Measurements from ENCODE around the gene ISOC2. TPM values are rescaled to one million over a fixed set of nuclear protein-coding genes. Genes with fewer than 3 reads are reported as not detected.
"Not testable (repeated sequence)": the region's sequence is repeated elsewhere in the genome, so short reads cannot be mapped to it uniquely, and the experiment has no call there.

The ISOC2 gene, protein sequence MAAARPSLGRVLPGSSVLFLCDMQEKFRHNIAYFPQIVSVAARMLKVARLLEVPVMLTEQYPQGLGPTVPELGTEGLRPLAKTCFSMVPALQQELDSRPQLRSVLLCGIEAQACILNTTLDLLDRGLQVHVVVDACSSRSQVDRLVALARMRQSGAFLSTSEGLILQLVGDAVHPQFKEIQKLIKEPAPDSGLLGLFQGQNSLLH
- total RNA-seq = 10 to 100 TPM; 28.2 to 35.7 TPM

DNA sequence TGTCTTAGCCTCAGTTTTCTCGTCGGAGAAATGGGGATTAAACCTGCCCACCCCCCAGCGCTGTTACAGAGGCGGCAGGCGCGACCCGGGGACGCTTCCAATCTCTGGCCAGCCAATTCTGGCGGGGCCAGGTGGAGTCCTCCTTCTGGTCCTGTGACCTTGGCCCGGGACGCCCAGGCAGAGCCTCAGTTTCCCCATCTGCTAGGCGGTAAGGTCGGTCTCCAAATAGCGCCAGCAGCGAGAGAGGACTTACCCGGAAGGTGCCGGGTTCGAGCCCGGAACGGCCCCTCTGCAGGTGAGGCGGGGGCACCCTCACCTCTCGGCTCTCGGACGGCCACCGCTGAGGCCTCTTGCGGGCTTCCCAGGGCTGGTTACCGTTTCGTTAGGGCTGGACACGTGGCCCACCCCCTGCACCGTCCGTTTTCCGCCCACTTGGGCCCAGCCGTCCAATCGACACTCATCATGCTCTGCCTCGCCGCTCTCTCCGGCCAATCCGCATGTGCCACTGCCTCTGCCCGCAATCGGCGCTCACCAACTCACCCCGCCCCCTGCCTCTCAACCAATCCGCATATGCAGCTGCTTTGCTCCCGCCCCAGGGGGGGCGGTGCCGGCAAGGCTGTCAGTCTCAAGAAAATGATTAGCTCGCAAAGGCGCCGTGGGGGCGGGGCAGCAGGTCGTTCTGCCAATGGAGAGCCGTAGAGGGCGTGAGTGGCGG lies at the start of gene ISOC2:
TSS of gene ISOC2 (minus strand) at position 384 of the 715 bp plus-strand sequence. CDS start 5,156 bp downstream, outside the sequence.
- Mint-ChIP-seq H3K36me3 (no peaks in the 10 kb centered on the region), H3K4me1 (peaks cover 19% of the 10 kb centered on the region), H3K4me3 (peak within 1 kb of the TSS; percentile 81), H3K9me3 (ENCODE audit: low read depth) (no peaks in the 10 kb centered on the region), H3K27me3 (peaks cover 2% of the 10 kb centered on the region), H3K27ac (peak within 1 kb of the TSS; percentile 85)
- DNase-seq (peak; percentile 100), ATAC-seq (peak; percentile 96)
- CTCF ChIA-PET = interaction anchor here (0.6 to 6.3 kb wide), 13 partner anchors 15 to 320 kb away, joined by 3 to 41 read pairs (median 4); partner anchors contain the start of genes ZNF628 and ZNF865

DNA sequence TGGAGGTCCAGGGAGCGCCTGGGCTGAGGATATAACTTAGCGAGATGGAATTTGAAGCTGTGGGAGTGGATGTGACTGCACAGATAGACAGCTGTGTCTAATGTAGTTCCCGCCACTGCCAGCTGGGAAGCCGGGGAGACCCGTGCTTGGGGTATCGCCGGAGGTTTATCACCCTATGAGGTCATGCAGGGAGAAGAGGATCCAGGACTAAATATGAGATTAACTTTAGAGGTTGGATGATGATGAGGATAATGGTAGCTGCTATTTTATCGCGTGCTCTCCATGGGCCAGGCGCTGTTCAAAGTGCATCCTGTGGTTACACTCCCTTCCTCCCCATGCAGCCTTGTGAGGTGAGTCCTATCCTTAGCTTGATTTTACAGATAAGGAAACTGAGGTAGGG lies 46.7 kb upstream of the ISOC2 start:
- peaks cover 3% of the 10 kb centered on the region for H3K36me3 Mint-ChIP-seq
- H3K4me3 Mint-ChIP-seq = no peak overlapping the region
- H3K27ac Mint-ChIP-seq = no peak overlapping the region
- CTCF ChIA-PET = interaction anchor here (0.7 to 2.6 kb wide), 7 partner anchors 9 to 348 kb away, joined by 3 to 9 read pairs (median 6); partner anchors contain the start of gene ZNF865
- ATAC-seq (no peak), DNase-seq (no peak)
- H3K4me1 Mint-ChIP-seq = peaks cover 10% of the 10 kb centered on the region
- peaks cover 17% of the 10 kb centered on the region for H3K27me3 Mint-ChIP-seq
- peaks cover 2% of the 10 kb centered on the region for H3K9me3 Mint-ChIP-seq (ENCODE audit: low read depth)

DNA sequence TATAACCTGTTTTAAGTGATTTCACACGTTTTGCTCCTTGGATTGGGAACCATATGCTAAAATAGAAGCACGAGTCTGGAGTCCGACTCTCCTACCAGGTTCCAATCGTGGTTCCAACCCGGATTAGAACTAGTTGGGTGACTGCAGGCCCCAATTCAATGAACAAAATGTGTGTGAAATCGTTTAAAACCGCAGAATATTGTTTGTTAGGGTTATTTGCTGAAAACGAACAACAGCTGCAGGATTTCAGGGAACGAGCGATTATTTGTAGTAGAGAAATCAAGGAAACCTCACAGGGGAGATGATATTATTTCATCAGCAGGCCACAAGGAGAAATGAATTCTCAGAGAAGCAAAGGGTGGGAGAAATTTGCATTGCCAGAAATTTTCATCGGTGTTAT lies 43.5 kb upstream of the ISOC2 start:
- CTCF ChIA-PET = interaction anchor here (0.7 to 3.6 kb wide), 25 partner anchors 9 to 365 kb away, joined by 3 to 76 read pairs (median 13); partner anchors contain the start of genes FIZ1, HSPBP1, ISOC2 and NAT14
- Mint-ChIP-seq H3K4me3 (no peak overlapping the region), H3K9me3 (ENCODE audit: low read depth) (peaks cover 7% of the 10 kb centered on the region), H3K4me1 (peaks cover 23% of the 10 kb centered on the region), H3K27ac (no peak overlapping the region), H3K27me3 (peaks cover 6% of the 10 kb centered on the region), H3K36me3 (peaks cover 10% of the 10 kb centered on the region)
- no peak for DNase-seq
- ATAC-seq = no peak

DNA sequence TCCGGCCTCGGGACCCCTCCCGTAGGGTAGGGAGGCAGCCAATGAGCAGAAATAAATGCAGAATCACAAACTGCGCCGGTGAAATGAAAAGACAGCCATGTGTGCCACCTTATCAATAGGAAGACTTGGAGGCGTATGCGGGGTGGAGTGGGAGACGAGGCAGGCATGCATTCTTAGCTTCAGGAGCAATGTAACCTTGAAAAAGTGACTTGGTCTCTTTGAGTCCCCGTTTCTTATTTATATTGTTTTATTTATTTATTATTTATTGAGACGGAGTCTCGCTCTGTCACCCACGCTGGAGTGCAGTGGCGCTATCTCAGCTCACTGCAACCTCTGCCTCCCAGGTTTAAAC lies 42.8 kb upstream of the ISOC2 start:
- ATAC-seq = no peak
- CTCF ChIA-PET = interaction anchor here (0.6 to 3.6 kb wide), 73 partner anchors 10 to 831 kb away, joined by 3 to 76 read pairs (median 5); partner anchors contain the start of genes FIZ1, HSPBP1, ISOC2 and KMT5C
- no peak for DNase-seq
- Mint-ChIP-seq H3K9me3 (ENCODE audit: low read depth) (peaks cover 7% of the 10 kb centered on the region), H3K36me3 (peaks cover 10% of the 10 kb centered on the region), H3K27me3 (peaks cover 5% of the 10 kb centered on the region), H3K4me3 (peak overlapping the region; percentile 64), H3K4me1 (peaks cover 23% of the 10 kb centered on the region), H3K27ac (no peak overlapping the region)

DNA sequence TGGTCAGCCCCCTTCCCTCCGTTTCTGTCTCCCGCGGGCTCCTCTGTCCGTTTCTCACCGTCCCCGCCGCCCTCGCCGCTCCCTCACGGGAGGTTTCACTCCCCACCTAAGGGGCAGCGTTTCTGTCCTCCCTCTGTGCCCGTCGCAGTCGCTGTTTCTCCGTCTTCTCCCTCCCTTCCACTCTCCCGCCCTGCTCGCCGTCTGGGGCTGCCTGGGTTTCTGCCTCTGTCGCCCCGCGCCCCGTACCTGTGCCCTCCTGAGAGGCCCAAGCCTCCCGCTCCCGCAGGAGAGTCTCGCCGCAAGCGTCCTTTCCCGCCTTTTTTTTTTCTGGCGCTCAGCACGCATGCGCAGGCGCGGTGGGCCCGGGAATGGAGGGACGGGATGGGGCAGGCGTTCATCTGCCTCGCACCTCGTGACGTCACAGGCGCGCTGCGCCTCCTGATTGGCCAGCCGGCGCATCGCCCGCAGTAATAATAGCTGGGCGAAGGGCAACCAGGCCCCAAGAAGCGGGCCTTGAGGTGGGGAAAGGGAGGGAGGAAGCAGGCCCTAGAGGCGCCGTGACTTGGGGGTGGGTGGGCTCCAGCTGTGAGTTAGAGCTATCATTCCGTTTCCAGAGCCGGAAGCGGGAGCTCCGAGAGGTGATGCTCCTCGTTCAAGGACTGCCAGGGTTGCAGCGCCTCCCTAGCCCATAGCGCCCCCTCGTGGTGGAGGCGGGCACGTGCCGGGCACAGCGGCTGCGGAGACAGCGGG lies 42.2 kb upstream of the ISOC2 start:
- Mint-ChIP-seq H3K36me3 (peaks cover 10% of the 10 kb centered on the region), H3K27me3 (peaks cover 4% of the 10 kb centered on the region), H3K4me1 (peaks cover 23% of the 10 kb centered on the region), H3K4me3 (peak overlapping the region; percentile 64), H3K9me3 (ENCODE audit: low read depth) (peaks cover 7% of the 10 kb centered on the region), H3K27ac (peak overlapping the region; percentile 86)
- DNase-seq = peak; percentile 95
- ATAC-seq = peak; percentile 98
- CTCF ChIA-PET = interaction anchor here (0.6 to 3.6 kb wide), 75 partner anchors 11 to 830 kb away, joined by 3 to 76 read pairs (median 5); partner anchors contain the start of genes FIZ1, HSPBP1, ISOC2 and KMT5C

DNA sequence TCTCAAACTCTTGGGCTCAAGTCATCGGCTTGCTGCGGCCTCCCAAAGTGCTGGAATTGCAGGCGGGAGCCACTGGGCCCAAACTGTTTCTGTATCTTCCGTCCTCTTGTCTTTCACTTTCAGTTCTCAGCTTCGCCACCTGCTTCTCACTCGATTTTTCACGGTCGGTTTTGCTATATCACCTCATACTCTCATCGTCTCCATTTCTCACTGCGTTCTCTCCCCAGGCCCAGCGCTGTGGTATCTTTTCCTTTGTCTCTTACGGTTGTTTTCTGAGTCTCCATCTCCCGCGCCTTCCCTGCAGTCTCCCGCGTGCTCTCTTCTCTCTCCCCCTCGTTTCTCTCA lies 41.7 kb upstream of the ISOC2 start:
- ATAC-seq (no peak), DNase-seq (no peak)
- Mint-ChIP-seq H3K27me3 (peaks cover 4% of the 10 kb centered on the region), H3K27ac (peak overlapping the region; percentile 86), H3K4me1 (peaks cover 23% of the 10 kb centered on the region), H3K36me3 (peaks cover 10% of the 10 kb centered on the region), H3K9me3 (ENCODE audit: low read depth) (peaks cover 7% of the 10 kb centered on the region), H3K4me3 (peak overlapping the region; percentile 64)
- CTCF ChIA-PET = interaction anchor here (0.7 to 3.6 kb wide), 37 partner anchors 11 to 810 kb away, joined by 3 to 76 read pairs (median 9); partner anchors contain the start of genes FIZ1, ISOC2, NAT14 and SYT5

DNA sequence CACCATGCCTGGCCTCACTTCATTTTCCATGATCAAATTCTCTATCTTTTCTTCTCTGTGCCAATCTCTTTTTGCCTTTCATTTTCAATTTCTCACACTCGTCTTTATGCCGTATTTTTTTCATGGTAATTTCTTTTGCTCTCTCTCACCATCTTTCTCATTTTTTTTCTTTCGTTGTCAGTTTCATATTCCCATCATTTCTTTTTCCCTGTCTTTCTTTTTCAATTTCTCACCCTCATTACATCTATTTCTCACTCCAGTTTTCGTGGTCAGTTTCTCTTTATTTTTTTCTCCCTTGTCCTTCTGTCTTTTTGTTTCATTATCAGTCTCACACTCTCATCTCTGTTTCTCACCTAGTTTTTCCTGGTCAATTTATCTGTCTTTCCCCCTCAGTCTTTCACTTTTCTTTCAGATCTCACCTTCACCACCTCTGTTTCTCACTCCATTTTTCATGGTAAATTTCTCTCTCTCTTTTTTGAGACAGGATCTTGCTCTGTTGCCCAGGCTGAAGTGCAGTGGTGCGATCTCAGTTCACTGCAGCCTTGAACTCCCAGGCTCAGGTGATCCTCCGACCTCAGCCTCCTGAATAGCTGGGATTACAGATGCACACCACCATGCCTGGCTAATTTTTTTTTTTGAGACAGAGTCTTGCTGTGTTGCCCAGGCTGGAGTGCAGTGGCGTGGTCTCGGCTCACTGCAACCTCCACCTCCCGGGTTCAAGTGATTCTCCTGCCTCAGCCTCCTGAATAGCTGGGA lies 40.9 kb upstream of the ISOC2 start:
- no peak for ATAC-seq
- Mint-ChIP-seq H3K27ac (no peak overlapping the region), H3K36me3 (peaks cover 10% of the 10 kb centered on the region), H3K27me3 (peaks cover 4% of the 10 kb centered on the region), H3K4me3 (peak overlapping the region; percentile 13), H3K9me3 (ENCODE audit: low read depth) (peaks cover 7% of the 10 kb centered on the region), H3K4me1 (peaks cover 23% of the 10 kb centered on the region)
- DNase-seq = no peak
- CTCF ChIA-PET = interaction anchor here (1.1 to 3.6 kb wide), 6 partner anchors 9 to 120 kb away, joined by 3 to 42 read pairs (median 6); partner anchors contain the start of gene NAT14

DNA sequence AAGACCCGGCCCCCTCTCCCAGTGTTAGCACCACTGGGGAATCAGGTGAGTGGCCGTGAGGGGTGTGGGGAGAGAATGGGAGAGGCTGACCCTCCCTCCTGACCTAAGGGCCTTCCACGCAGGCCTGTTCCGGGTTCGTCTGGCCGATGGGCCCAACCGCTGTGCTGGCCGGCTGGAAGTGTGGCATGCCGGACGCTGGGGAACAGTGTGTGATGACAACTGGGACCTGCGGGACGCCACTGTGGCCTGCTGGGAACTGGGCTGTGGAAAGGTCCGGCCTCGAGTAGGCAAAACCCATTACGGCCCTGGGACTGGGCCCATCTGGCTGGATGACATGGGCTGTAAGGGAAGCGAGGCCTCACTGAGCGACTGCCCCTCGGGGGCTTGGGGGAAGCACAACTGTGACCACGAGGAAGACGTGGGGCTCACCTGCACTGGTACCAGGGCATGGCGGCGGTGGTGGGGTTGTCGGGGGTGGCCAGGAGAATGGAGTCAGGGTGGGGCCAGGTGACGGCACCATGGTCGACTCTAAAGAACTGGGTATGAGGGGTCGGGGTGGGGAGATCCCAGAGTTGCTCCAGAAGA lies 39.0 kb upstream of the ISOC2 start:
- H3K36me3 Mint-ChIP-seq = peaks cover 10% of the 10 kb centered on the region
- CTCF ChIA-PET = interaction anchor here (0.5 to 1.5 kb wide), 4 partner anchors 16 to 1647 kb away, joined by 3 to 5 read pairs (median 4); partner anchors contain the start of gene NAT14
- H3K9me3 Mint-ChIP-seq (ENCODE audit: low read depth) = peaks cover 7% of the 10 kb centered on the region
- H3K4me3 Mint-ChIP-seq = no peak overlapping the region
- ATAC-seq = no peak
- DNase-seq = no peak
- H3K27me3 Mint-ChIP-seq = peaks cover 4% of the 10 kb centered on the region
- H3K4me1 Mint-ChIP-seq = peaks cover 23% of the 10 kb centered on the region
- H3K27ac Mint-ChIP-seq = no peak overlapping the region

DNA sequence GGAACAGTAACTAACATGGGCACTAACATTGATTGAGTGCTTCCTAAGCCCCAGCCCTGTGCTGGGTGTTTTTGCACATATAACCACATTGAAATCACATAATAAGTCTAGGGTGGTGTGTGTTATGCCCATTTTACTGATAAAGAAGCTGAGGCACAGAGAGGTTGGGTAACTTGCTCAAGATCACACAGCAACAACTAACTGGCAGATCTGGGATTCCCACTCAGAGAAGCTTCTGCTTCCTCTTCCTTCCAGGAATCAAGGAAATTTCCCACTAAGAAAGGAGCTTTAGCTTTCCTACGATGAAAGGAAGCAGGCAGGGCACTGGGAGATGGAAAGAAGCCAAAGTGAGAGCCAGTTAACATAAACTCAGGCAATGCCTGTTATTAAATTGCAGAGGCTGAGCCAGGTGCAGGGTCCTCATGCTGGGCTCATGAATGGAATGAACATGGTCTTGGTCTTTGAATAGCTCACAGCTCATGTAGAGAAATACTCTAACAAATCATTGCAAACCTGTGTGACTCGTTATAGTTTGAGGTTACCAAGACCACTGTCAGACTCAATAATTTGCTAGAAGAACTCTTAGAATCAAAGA lies 36.9 kb upstream of the ISOC2 start:
- peaks cover 15% of the 10 kb centered on the region for H3K4me1 Mint-ChIP-seq
- CTCF ChIA-PET = interaction anchor here (0.8 to 1.4 kb wide), 2 partner anchors 31 to 197 kb away, joined by 3 to 5 read pairs; no protein-coding TSS in a partner anchor
- DNase-seq (no peak), ATAC-seq (no peak)
- peaks cover 7% of the 10 kb centered on the region for H3K9me3 Mint-ChIP-seq (ENCODE audit: low read depth)
- H3K27ac Mint-ChIP-seq = no peak overlapping the region
- no peaks in the 10 kb centered on the region for H3K27me3 Mint-ChIP-seq
- H3K4me3 Mint-ChIP-seq = no peak overlapping the region
- H3K36me3 Mint-ChIP-seq = peaks cover 9% of the 10 kb centered on the region

DNA sequence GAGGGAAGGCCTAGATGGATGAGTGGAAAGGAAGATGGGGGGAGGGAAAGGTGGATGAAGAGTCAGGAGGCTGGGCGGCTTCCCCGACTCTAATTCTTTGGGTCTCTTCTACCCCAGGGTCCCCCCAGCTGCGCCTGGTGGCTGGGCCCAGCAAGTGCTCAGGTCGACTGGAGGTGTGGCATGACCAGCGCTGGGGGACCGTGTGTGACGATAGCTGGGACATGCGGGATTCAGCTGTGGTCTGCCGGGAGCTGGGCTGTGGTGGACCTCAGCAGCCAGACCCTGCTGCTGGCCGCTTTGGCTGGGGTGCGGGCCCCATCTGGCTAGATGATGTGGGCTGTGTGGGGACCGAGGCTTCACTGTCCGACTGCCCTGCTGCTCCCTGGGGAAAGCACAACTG lies 36.3 kb upstream of the ISOC2 start:
- Mint-ChIP-seq H3K4me1 (peaks cover 10% of the 10 kb centered on the region), H3K9me3 (ENCODE audit: low read depth) (peaks cover 5% of the 10 kb centered on the region), H3K4me3 (no peak overlapping the region), H3K27me3 (peaks cover 5% of the 10 kb centered on the region), H3K36me3 (peaks cover 5% of the 10 kb centered on the region), H3K27ac (no peak overlapping the region)
- CTCF ChIA-PET = interaction anchor here (1.4 kb wide), 1 partner anchor 30 kb away, joined by 5 read pairs; no protein-coding TSS in a partner anchor
- DNase-seq (no peak), ATAC-seq (no peak)

DNA sequence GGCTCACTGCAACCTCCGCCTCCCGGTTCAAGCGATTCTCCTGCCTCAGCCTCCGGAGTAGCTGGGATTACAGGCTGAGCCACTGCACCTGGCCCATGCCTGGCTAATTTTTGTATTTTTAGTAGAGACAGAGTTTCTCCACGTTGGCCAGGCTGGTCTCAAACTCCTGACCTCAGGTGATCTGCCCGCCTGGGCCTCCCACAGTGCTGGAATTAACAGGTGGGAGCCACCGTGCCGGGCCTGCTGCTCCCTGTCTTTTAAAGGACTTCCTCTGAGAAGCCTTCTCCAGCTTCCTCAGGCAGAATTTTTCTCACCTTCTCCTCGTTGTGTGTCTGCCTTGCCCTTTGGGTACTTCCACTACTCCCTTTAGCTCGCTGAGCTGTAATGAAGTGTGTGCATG lies 35.4 kb upstream of the ISOC2 start:
- ATAC-seq; H3K4me1 Mint-ChIP-seq; CTCF ChIA-PET; H3K36me3 Mint-ChIP-seq; H3K4me3 Mint-ChIP-seq; H3K27me3 Mint-ChIP-seq; H3K27ac Mint-ChIP-seq; DNase-seq; H3K9me3 Mint-ChIP-seq (ENCODE audit: low read depth): not testable (repeated sequence)

Data from activated CD8-positive, alpha-beta memory T cell treated with anti-CD3 and anti-CD28 coated beads, Interleukin-2, amount 10 ng/mL, durations not matched to agents 7 days and 5 days (primary cell).